Cerebellar nuclear complex (tissue), 1 donor: Measurements from ENCODE around the gene DIRAS1.
"Not testable (repeated sequence)": the region's sequence is repeated elsewhere in the genome, so short reads cannot be mapped to it uniquely, and the experiment has no call there.

ENCODE experiments used
- DNase-seq, 2 experiments: peaks; one replicate each; lab custom pipeline; 2025; lab: John Stamatoyannopoulos, UW

The DIRAS1 gene

DNA sequence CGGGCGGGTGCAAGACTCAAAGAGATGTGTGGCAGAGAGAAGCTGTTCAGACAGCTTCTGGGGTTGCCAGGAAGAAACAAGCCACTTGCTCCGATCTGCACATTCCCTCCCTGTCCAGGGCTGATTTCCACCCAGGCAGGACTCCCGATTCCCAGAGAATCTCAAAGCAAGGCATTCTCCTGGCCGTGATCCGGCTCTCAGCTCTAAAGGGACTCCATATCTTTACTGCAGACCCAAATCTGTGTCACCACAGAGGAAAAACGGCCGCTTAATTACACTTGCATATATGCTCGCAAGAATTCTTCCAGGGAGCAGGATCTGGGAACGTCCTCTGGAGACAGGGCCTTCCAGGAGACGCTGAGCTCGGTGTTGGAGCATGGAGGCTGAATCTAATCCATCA lies 44.3 kb downstream of the DIRAS1 start:
- no peak for DNase-seq

DNA sequence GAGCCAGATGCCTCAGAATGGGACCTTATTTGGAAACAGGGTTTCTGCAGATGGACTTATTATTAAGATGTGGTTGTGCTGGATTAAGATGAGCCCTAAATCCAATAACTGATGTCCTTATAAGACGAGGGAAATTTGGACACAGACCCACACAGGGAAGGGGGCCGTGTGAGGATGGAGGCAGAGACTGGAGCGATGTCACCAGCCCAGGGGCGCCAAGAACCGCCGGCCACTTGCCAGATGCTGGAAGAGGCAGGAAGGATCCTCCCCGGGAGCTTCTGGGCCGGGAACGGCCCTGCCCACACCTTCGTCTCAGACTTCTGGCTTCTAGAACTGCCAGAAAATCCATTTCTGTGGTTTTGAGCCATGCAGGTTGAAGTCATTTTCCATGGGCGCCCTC lies 45.3 kb downstream of the DIRAS1 start:
- no peak for DNase-seq

DNA sequence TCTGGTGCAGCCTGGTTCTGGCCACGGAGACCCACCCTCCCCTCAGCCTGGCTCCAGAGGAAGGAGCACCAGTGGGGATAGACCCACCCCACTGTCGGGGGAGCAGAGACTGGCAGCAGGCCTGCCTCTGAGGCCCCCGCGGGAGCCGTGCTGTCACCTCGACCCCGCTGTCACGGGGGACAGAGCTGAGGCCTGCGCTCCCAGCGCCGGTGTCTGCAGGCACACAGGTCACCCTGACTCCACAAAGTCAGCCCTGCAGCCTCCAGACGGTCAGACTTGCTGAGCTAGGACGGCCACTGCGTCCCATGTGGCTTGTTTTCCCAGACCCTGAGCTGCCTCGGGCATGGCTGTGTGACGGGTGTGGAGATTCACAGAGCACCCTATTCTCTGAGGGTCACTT lies 51.0 kb downstream of the DIRAS1 start:
- DNase-seq = no peak

DNA sequence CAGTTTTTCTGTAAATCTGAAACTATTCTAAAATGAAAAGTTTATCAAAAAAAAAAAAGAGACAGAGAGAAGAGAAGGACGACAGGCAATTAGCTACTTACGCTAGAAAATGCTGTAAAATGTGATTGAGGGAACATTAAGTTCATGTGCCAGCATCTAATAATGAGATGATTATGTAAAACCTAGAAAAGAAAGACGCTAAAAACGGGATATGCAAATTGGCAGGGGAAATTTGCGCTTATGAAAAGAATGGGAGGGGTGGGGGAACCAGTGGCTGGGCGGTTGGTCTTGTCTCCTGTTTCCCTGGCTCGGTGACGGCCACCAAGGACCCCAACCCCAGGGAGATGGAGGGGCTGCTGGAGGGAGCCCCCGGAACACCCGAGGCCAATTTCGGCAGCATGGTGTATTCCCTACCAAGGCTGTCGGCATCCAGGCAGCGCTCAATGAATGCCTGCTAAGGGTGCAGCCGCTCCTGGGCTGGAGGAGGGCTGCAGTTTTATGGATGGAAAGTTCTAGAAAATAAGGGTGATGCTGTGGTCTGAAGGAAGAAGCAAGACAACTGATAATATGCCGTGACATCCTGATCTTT lies 52.9 kb downstream of the DIRAS1 start:
- no peak for DNase-seq

DNA sequence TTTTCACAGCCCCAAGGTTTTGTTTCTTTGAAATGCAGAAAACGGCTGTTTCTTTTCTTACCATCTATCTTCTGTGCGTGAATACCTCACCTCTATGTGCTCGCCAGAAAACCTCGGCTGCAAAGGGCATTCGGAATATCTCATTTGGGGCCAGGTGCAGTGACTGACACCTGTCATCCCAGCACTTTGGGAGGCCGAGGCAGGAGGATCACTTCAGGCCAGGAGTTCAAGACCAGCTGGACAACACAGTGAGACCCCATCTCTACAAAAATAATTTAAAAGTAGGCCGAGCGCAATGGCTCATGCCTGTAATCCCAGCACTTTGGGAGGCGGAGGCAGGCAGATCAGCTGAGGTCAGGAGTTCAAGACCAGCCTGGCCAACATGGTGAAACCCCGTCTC lies 53.8 kb downstream of the DIRAS1 start:
- not testable (repeated sequence) for DNase-seq

DNA sequence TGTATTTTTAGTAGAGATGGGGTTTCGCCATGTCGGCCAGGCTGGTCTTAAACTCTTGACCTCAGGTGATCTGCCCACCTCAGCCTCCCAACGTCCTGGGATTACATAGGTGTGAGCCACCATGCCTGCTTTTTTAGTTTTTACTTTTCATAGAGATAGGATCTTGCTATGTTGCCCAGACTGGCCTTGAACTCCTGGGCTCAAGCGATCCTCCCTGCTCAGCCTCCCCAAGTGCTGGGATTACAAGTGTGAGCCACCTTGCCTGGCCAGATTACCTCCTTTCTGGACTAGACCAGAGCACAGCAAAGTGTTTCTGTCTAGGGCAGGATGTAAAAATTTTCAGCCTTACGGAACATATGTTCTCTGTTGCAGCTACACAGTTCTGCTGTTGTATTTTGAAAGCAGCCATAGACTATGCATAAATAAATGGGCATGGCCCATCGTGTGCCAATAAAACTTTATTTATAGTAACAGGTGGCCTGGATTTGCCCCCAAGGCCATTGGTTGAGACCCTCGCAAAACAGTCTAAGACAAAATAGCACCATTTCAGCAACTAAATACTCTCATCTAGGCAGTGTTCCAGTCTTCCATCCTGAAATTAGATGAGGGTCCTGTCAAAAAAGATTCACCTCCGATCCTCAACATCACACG lies 54.7 kb downstream of the DIRAS1 start:
- no peak for DNase-seq

DNA sequence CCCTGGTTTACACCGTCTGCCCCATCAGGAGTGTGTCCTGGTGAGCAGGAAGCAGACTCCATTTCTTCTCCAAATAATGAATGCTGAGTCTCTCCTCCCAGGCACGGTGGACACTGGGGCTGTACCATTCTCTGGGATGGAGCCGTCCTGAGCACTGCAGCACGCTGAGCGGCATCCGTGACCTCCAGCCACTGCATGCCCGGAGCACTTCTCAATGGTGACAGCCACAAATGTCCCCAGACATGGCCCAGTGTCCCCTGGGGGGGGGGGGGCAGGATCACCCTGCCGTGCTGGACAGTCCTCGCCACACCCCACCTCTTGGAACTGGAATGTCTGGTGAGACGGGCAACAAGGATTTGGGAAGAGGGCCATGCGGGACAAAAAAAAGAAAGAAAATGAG lies 56.1 kb downstream of the DIRAS1 start:
- no peak for DNase-seq
